ENCODE data around the gene FAT1. TPM values are rescaled to one million over a fixed set of nuclear protein-coding genes. Genes with fewer than 3 reads are reported as not detected.
A peak's percentile ranks its signal among the peaks of the same experiment; 100 is the strongest.

The FAT1 gene
- total RNA-seq, 4 donors from 2014 or later = 91.2 to 133 (median 105) TPM

GRCh38 chr4:186569533-186570192 lies 154.0 kb downstream of the FAT1 start:
- DNase-seq (ENCODE audit: low spot score in 2 of 2) = no peak
- H3K4me1 ChIP-seq = no peaks in the 10 kb centered on the region
- peaks cover 8% of the 10 kb centered on the region for H3K27me3 ChIP-seq
- no peaks in the 10 kb centered on the region for H3K36me3 ChIP-seq
- TF ChIP-seq CTCF (IDR thresholded peaks at IDR 0.05) (no peak), POLR2A (IDR thresholded peaks at IDR 0.05) (no peak), POLR2AphosphoS5 (IDR thresholded peaks at IDR 0.05) (no peak), EP300 (IDR thresholded peaks at IDR 0.05) (no peak)
- H3K9me3 ChIP-seq = no peaks in the 10 kb centered on the region
- H3K4me3 ChIP-seq = peak overlapping the region; percentile 23
- H3K27ac ChIP-seq = no peak overlapping the region
- WGBS = 53% methylated on average over 6 of the region's 10 CpGs

GRCh38 chr4:186566068-186566467 lies 157.6 kb downstream of the FAT1 start:
- DNase-seq (ENCODE audit: low spot score in 2 of 2) = no peak
- Histone ChIP-seq H3K27me3 (peaks cover 2% of the 10 kb centered on the region), H3K27ac (no peak overlapping the region), H3K36me3 (no peaks in the 10 kb centered on the region), H3K4me3 (no peak overlapping the region), H3K9me3 (no peaks in the 10 kb centered on the region), H3K4me1 (no peaks in the 10 kb centered on the region)
- TF ChIP-seq POLR2A (IDR thresholded peaks at IDR 0.05) = no peak
- TF ChIP-seq CTCF (IDR thresholded peaks at IDR 0.05) = no peak
- TF ChIP-seq EP300 (IDR thresholded peaks at IDR 0.05) = no peak
- 78% methylated on average over 7 of the region's 7 CpGs for WGBS

- H3K4me3 ChIP-seq = no peak overlapping the region
- whole genome bisulfite sequencing = 84% methylated on average over 11 of the region's 11 CpGs
Observed at GRCh38 chr4:186563761-186564160, 159.9 kb downstream of the FAT1 start.

GRCh38 chr4:186561748-186562147 lies 161.9 kb downstream of the FAT1 start:
- Histone ChIP-seq H3K4me1 (no peaks in the 10 kb centered on the region), H3K4me3 (no peak overlapping the region), H3K9me3 (no peaks in the 10 kb centered on the region), H3K36me3 (no peaks in the 10 kb centered on the region), H3K27me3 (no peaks in the 10 kb centered on the region), H3K27ac (no peak overlapping the region)
- WGBS = 56% methylated on average over 1 of the region's 1 CpG
- no peak for DNase-seq (ENCODE audit: low spot score in 2 of 2)
- no peak for TF ChIP-seq CTCF (IDR thresholded peaks at IDR 0.05)
- TF ChIP-seq POLR2AphosphoS5 (IDR thresholded peaks at IDR 0.05) = no peak
- no peak for TF ChIP-seq POLR2A (IDR thresholded peaks at IDR 0.05)
- no peak for TF ChIP-seq EP300 (IDR thresholded peaks at IDR 0.05)

More at GRCh38 chr4:186563761-186564160, 159.9 kb downstream of the FAT1 start:
- no peaks in the 10 kb centered on the region for H3K4me1 ChIP-seq
- TF ChIP-seq EP300 (IDR thresholded peaks at IDR 0.05) = no peak
- TF ChIP-seq CTCF (IDR thresholded peaks at IDR 0.05) = no peak
- no peak for TF ChIP-seq POLR2AphosphoS5 (IDR thresholded peaks at IDR 0.05)
- no peak for TF ChIP-seq POLR2A (IDR thresholded peaks at IDR 0.05)
- peaks cover 2% of the 10 kb centered on the region for H3K27me3 ChIP-seq
- no peak for DNase-seq (ENCODE audit: low spot score in 2 of 2)
- no peak overlapping the region for H3K27ac ChIP-seq
- H3K9me3 ChIP-seq = no peaks in the 10 kb centered on the region
- no peaks in the 10 kb centered on the region for H3K36me3 ChIP-seq

GRCh38 chr4:186560647-186561046 lies 163.0 kb downstream of the FAT1 start:
- TF ChIP-seq CTCF (IDR thresholded peaks at IDR 0.05) (no peak), POLR2A (IDR thresholded peaks at IDR 0.05) (no peak), POLR2AphosphoS5 (IDR thresholded peaks at IDR 0.05) (no peak), EP300 (IDR thresholded peaks at IDR 0.05) (no peak)
- no peak for DNase-seq (ENCODE audit: low spot score in 2 of 2)
- Histone ChIP-seq H3K27me3 (peaks cover 7% of the 10 kb centered on the region), H3K27ac (no peak overlapping the region), H3K4me3 (no peak overlapping the region), H3K4me1 (no peaks in the 10 kb centered on the region), H3K9me3 (no peaks in the 10 kb centered on the region), H3K36me3 (no peaks in the 10 kb centered on the region)
- 87% methylated on average over 3 of the region's 3 CpGs for WGBS

Data from suprapubic skin (tissue), 4 donors.